ENCODE results near the gene MCF2L. TPM values are rescaled to one million over a fixed set of nuclear protein-coding genes. Genes with fewer than 3 reads are reported as not detected.

Gene MCF2L
- polyA plus RNA-seq, 1 donor from 2014 or later = 88.0 TPM

GRCh38 chr13:112980434-112980833, 11.4 kb downstream of the MCF2L start:
- H3K36me3 ChIP-seq (ENCODE audit: insufficient read depth, low read length) = no peaks in the 10 kb centered on the region
- no peak overlapping the region for H3K27ac ChIP-seq (ENCODE audit: low read length)
- no peaks in the 10 kb centered on the region for H4K20me1 ChIP-seq (ENCODE audit: insufficient read depth)
- no peaks in the 10 kb centered on the region for H3K79me2 ChIP-seq (replicated peaks; ENCODE audit: insufficient read depth, low read length)
- H3K4me3 ChIP-seq (ENCODE audit: low read length) = no peak overlapping the region
- H2AFZ ChIP-seq (ENCODE audit: low read depth, low read length) = no peak overlapping the region
- H3K4me2 ChIP-seq (ENCODE audit: low read length) = no peak overlapping the region
- no peaks in the 10 kb centered on the region for H3K9me2 ChIP-seq (ENCODE audit: insufficient read depth, low read length)
- no peak overlapping the region for H3K9ac ChIP-seq (ENCODE audit: low read length)
- TF ChIP-seq TAF1 (IDR thresholded peaks at IDR 0.05; ENCODE audit: low read depth) = no peak
- TF ChIP-seq EP300 (conservative IDR thresholded peaks at IDR 0.05; ENCODE audit: poor library complexity, severe bottlenecking) = no peak
- TF ChIP-seq SMC3 (conservative IDR thresholded peaks at IDR 0.05; ENCODE audit: poor library complexity) = no peak
- TF ChIP-seq MXI1 (conservative IDR thresholded peaks at IDR 0.05; ENCODE audit: poor library complexity, severe bottlenecking) = no peak
- peaks cover 2% of the 10 kb centered on the region for H3K9me3 ChIP-seq (ENCODE audit: low read length)
- no peaks in the 10 kb centered on the region for H3K27me3 ChIP-seq (ENCODE audit: insufficient read depth, low read depth, low read length)
- no peaks in the 10 kb centered on the region for H3F3A ChIP-seq (ENCODE audit: insufficient read depth, low read length, poor library complexity, severe bottlenecking)

- Histone ChIP-seq H3F3A (ENCODE audit: insufficient read depth, low read length, poor library complexity, severe bottlenecking) (no peaks in the 10 kb centered on the region), H3K9ac (ENCODE audit: low read length) (no peak overlapping the region), H3K4me3 (ENCODE audit: low read length) (no peak overlapping the region), H3K9me2 (ENCODE audit: insufficient read depth, low read length) (no peaks in the 10 kb centered on the region), H2AFZ (ENCODE audit: low read depth, low read length) (no peak overlapping the region), H3K27ac (ENCODE audit: low read length) (no peak overlapping the region), H3K9me3 (ENCODE audit: low read length) (no peaks in the 10 kb centered on the region), H3K4me2 (ENCODE audit: low read length) (no peak overlapping the region), H3K36me3 (ENCODE audit: insufficient read depth, low read length) (no peaks in the 10 kb centered on the region), H4K20me1 (ENCODE audit: insufficient read depth) (no peaks in the 10 kb centered on the region), H3K27me3 (ENCODE audit: insufficient read depth, low read depth, low read length) (no peaks in the 10 kb centered on the region), H3K79me2 (replicated peaks; ENCODE audit: insufficient read depth, low read length) (no peaks in the 10 kb centered on the region)
- TF ChIP-seq POLR2AphosphoS5 (IDR thresholded peaks at IDR 0.05) (no peak), TAF1 (IDR thresholded peaks at IDR 0.05; ENCODE audit: low read depth) (no peak), RAD21 (conservative IDR thresholded peaks at IDR 0.05) (no peak), EZH2 (IDR thresholded peaks at IDR 0.05; ENCODE audit: borderline replicate concordance, insufficient read depth, low read length, poor library complexity, severe bottlenecking) (no peak), CTCF (IDR thresholded peaks at IDR 0.05; ENCODE audit: poor library complexity, severe bottlenecking) (no peak), MXI1 (conservative IDR thresholded peaks at IDR 0.05; ENCODE audit: poor library complexity, severe bottlenecking) (no peak), SMC3 (conservative IDR thresholded peaks at IDR 0.05; ENCODE audit: poor library complexity) (no peak), EP300 (conservative IDR thresholded peaks at IDR 0.05; ENCODE audit: poor library complexity, severe bottlenecking) (no peak), REST (IDR thresholded peaks at IDR 0.05; ENCODE audit: borderline replicate concordance) (no peak)
Observed at GRCh38 chr13:112981451-112981850, 12.4 kb downstream of the MCF2L start.

All from neural cell (in vitro differentiated cells).